NCI-H2227 treated with DMSO at 0.1 percent for 48 hours (cell line): ENCODE measurements around the gene TELO2.
"Not testable (repeated sequence)": the region's sequence is repeated elsewhere in the genome, so short reads cannot be mapped to it uniquely, and the experiment has no call there.

Experiments used
- DNase-seq: peaks from one replicate; lab custom pipeline; 2025; lab: John Stamatoyannopoulos, UW

TELO2 gene

GRCh38 chr16:1457489-1458245, 35.5 kb upstream of the TELO2 start:
- DNase-seq: no peak

DNA sequence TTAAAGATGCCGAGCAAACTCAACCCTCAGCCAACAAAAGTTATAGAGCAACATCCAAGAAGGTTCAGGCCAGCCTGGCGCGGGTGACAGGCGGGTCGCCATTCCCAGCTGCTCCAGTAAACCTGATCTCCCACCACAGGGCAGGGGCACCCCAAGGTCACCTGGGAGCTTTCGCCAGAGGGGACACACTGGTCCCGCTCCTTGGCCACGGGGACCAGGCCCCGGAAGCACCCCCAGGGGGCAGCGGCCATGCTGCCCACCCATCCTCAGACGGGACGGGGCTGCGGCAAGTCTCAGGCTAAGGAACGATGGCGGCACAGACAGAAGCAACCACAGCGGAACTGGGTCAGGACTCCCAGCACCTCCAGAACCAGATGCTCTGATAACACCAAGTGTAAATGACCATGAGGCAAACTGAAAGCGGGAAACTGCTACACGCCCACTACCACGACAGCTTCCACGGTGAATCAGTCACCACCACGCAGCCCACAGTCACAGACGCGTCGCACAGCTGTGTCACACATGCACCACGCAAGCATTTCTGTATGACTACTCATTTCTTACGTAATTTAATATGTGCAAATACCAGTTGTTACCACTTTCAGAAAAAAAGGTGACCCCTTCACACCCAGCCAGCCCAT, 34.7 kb upstream of the TELO2 start:
- DNase-seq: no peak

GRCh38 chr16:1458977-1459341, 34.2 kb upstream of the TELO2 start:
- DNase-seq: no peak

DNA sequence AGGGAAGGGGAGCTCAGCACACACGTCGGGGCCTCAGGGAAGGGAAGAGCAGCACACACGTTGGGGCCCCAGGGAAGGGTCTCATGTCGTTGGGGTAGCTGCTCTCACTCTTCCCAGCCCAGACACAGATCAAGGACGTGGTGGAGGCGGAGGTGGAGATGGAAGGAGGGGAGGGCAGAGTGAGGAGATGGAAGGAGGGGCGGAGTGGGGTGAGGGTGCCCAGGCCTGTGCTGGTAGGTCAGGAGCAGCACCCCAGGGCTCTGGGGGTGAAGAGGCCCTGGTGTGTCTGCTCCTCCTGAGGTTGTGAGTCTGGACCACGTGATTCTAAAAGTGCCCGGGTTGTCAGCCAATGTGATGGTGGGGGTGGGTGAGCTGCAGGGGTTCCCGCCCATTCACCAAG, 33.2 kb upstream of the TELO2 start:
- no peak for DNase-seq

GRCh38 chr16:1460602-1461138, 32.5 kb upstream of the TELO2 start:
- DNase-seq: no peak

DNA sequence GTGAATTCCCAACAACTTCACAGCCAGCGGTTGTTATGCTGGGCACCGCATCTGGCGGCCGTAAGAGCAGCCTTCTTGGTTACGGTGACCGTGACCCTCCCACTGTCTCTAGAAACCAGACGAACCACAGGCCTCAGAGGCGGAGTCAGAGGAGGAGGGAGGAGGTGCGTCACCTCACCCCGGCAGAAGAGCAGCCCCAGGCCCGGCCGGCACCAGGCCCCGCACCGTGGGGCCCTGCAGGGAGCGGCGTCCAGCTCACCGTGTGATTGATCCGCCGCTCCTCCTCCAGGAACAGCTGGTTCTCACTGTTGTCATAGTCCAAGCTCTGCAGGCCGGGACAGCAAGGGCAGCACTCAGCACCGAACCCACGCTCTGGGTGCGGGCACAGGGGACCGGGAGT, 32.0 kb upstream of the TELO2 start:
- DNase-seq: no peak

GRCh38 chr16:1464196-1464893, 28.8 kb upstream of the TELO2 start:
- no peak for DNase-seq

DNA sequence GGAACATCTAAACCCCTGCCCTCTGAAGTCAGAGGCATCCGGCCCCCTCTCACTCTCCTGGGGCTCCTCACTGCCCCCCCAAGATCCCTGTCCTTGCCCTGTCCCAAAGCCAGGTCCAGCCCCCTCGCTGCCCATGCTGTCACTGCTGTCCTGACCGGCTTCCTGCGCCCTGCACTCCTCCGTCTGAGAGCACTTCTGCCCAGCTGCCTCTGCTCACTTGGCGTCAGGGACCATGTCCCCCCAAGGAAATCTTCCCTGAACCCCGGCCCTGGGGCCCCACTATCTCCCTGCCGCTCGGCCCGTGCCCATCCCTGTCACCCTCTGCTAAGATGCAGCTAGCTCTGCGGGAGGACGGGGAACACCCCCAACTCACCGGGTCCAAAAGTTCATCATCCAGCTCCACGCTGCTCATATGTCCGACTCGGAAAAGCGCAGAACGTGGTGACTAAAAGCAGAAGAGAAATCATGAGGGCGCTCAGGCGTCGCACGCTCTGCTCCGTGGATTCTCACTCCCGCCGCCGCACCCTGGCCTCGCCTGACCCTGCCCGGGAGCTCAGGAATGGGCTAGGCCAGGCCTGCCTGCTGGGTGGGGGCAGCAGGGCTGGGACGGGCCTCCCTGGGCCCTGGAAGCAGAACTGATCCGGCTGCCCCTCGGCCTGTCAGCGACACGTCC, 28.1 kb upstream of the TELO2 start:
- DNase-seq: no peak

DNA sequence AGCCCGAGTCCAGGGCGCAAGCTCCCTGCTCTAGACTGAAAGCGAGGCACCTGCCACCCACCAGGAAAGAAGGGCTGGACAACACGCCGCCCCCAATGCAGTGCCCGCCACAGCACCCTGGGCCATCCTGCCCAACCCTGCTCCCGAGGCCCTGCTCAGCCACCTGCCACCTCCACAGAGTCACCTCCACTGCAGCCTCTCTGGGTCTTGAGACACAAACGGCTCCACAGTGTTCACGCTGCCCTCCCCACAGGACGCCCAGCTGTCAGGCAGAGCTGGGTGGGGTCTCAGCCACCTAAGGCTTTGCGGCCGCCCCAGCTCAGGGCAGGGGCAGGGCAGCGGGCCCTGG, 27.6 kb upstream of the TELO2 start:
- no peak for DNase-seq

DNA sequence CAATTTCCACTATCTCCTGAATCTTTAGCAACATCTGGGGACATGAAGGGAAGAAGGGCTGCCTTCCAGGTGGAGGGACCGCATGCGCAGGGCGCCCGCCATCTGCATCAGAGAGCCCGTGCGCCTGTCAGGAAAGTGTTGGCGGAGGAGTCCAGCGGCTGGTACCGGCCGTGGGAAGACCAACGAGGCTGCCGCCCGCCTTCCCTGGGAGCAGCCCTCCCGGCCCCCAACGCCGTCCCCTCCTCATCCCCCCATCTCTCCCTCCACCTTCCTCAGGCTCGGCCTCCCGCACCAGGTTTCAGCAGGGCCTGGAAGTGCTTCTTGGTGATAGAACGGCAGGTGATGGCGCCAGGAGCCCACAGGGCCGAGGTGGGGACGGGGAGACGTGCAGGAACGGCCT, 27.1 kb upstream of the TELO2 start:
- DNase-seq: no peak

GRCh38 chr16:1466968-1467521, 26.1 kb upstream of the TELO2 start:
- no peak for DNase-seq

GRCh38 chr16:1468426-1468810, 24.7 kb upstream of the TELO2 start:
- DNase-seq: no peak

DNA sequence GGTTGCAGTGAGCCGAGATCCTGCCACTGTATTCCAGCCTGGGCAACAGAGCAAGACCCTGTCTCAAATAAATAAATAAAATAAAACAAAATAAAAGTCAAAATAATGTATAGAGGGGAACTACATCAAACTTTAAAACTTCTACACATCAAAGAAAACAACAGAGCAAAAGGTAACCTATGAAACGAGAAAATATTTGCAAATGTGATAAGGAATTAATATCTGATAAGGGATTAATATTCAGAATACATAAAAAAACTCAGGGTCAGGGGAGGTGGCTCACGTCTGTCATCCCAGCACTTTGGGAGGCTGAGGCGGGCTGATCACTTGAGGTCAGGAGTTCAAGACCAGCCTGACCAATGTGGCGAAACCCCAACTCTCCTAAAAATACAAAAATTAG, 24.0 kb upstream of the TELO2 start:
- not testable (repeated sequence) for DNase-seq

GRCh38 chr16:1469693-1470201, 23.4 kb upstream of the TELO2 start:
- DNase-seq: no peak

DNA sequence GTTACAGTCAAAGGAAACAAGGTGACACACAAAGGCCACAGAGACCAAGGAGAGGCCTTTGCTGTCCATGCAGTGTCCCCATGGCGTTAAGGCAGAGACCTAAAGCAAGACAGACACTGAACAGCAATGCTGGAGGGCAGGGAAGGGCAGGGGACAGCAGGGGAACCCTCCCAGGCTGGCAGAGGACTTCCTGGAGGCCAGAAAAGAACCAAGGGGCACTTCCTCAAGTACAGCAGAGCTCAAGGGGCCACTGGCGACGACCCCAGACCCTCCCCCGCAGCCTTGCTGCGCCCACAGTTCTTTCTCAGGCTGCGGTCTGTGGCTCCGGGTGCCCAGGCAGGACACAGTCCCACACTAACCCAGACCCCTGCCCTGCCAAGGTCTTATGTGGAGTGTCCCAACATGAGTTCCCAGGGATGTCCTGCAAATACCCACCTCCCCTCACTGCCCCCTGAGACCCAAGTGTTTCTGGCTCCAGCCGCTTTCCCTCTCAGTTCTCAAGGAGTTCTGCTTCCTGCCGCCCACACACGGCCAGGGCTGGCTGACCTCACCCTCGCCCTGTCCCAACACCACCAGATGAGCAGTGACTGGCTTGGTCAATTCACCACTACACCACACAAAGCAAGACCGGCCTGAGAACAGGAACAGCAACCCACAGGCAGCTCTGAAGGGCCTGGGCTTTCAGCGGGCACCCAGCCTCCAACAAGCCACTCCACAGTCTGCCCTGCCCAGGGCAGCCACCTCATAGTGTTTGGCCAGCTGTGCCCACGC, 22.5 kb upstream of the TELO2 start:
- no peak for DNase-seq

DNA sequence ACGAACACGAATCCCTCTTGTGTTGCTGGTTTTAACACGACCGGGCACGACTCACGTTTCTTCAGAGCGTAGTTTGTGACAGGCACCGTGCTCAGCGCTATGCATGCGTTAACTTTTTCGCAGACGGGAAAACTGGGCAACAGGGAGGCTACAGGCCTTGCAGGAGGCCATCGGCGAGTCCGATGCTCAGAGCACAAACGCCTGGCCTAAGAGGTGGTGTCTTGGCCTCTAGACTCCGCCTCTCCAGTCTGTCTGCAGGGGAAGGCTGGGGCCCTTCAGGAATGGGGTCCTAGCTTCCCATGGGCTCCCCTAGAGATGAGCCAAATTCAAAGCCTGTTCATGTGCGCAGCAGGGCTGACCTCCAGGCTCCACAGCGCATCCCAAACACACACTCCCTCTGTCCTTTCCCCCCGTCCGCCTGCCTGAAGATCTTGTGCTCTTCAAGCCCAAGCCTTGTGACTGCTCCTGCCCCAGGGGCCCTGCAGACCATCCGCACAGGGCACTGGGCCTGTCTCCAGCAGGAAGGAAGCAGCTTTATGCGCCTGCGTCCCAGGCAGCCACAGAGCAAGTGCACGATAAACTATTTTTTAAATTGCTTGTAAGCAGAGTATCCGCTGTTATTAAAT, 21.5 kb upstream of the TELO2 start:
- no peak for DNase-seq

DNA sequence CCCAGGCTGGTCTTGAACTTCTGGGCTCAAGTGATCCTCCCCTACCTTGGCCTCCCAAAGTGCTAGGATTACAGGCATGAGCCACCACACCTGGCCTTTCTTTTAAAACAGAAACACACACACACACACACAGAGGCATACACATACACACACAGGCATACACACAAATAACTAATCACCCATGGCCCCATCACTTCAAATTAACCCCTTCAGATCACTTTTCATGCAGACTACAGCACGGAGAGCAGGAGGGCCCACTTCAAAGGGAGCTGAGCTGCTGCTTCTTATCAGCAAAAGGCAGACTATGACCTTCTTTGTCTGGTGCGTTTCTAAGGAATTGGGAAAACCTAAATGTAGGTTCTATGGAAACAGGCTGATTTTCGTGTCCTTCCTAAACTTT, 20.2 kb upstream of the TELO2 start:
- no peak for DNase-seq

GRCh38 chr16:1474082-1474795, 18.9 kb upstream of the TELO2 start:
- no peak for DNase-seq

GRCh38 chr16:1474796-1475551, 18.2 kb upstream of the TELO2 start, which contains the start of gene CLCN7:
TSS of gene CLCN7 (minus strand) at chr16:1475028. CDS start at chr16:1474974, 54 bp downstream.
- DNase-seq: peak; percentile 67
